ENCODE data around the gene PRR3. TPM values are rescaled to one million over a fixed set of nuclear protein-coding genes. Genes with fewer than 3 reads are reported as not detected.
"Not testable (repeated sequence)": the region's sequence is repeated elsewhere in the genome, so short reads cannot be mapped to it uniquely, and the experiment has no call there.

PRR3 gene
- total RNA-seq, 2 experiments from 2014 or later, result 21.7 to 22.0 TPM

DNA sequence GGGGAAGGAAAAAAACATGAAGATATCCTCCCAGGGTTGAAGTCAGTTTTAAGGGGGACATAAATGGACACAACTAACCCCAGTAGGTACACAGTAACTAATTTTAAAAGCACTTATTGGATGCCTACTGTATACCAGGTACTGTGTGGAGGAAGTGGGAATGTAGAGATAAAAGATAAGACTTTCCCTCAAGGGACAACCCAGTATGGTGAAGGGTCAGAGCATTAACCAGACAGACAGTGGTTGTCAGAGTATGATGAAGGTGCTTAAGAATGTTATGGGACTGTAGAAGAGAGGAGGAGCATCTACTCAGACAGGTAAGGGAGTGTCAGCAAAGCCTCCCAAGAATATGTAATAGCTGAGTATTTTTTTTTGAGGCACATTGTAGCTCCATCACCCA lies 15.1 kb downstream of the PRR3 start:
- DNase-seq, result no peak
- no peaks in the 10 kb centered on the region for H3K27me3 Mint-ChIP-seq (ENCODE audit: low read depth)
- H3K4me3 Mint-ChIP-seq, result peak overlapping the region; percentile 98
- H3K36me3 Mint-ChIP-seq (ENCODE audit: low read depth), result peaks cover 26% of the 10 kb centered on the region
- H3K9me3 Mint-ChIP-seq, result no peaks in the 10 kb centered on the region
- H3K27ac Mint-ChIP-seq, result peak overlapping the region; percentile 95
- H3K4me1 Mint-ChIP-seq (ENCODE audit: low read depth), result peaks cover 74% of the 10 kb centered on the region
- intact Hi-C loops (cut with micrococcal nuclease), result no loop called here
- CTCF ChIA-PET, result interaction anchor here (1.0 kb wide), 1 partner anchor 25 kb away, joined by 4 read pairs; no protein-coding TSS in a partner anchor

DNA sequence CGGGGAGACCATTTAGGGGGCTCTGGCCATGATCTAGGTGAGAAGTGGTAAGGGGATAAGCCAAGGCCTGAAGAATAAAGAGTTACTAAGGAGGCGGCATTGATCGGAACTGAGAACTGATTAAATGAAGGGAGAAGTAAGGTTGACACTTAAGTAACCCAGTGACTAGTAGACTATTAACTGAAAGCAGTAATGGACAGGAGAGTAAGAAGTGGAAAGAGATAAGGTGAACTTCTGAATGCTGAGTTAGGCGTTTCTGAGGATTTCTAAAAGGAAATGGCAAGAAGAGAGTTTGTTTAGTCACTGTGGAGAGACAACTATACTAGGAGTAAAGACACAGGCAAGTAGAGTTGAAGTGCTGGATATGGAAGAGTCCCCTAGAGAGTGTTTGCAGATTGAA lies 16.0 kb downstream of the PRR3 start:
- no peaks in the 10 kb centered on the region for H3K9me3 Mint-ChIP-seq
- CTCF ChIA-PET, result no interaction called here
- H3K4me1 Mint-ChIP-seq (ENCODE audit: low read depth), result peaks cover 75% of the 10 kb centered on the region
- no peaks in the 10 kb centered on the region for H3K27me3 Mint-ChIP-seq (ENCODE audit: low read depth)
- H3K4me3 Mint-ChIP-seq, result peak overlapping the region; percentile 98
- intact Hi-C loops (cut with micrococcal nuclease), result no loop called here
- H3K27ac Mint-ChIP-seq, result peak overlapping the region; percentile 25
- DNase-seq, result no peak
- H3K36me3 Mint-ChIP-seq (ENCODE audit: low read depth), result peaks cover 36% of the 10 kb centered on the region

DNA sequence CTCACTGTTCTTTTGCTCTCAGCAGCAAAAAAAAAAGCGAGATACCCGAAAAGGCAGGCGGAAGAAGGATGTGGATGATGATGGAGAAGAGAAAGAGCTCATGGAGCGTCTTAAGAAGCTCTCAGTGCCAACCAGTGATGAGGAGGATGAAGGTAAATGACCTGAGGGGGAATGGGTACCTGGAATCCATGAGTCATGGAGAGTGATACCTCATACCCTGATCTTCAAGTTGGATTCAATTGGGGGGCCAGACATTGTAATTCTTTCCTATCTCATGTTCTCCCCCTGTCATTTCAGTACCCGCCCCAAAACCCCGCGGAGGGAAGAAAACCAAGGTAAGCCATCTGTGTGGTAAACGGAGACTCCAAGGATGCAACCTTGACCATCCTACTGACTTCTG lies 21.0 kb downstream of the PRR3 start:
- H3K27ac Mint-ChIP-seq, result peak overlapping the region; percentile 35
- no peak overlapping the region for H3K4me3 Mint-ChIP-seq
- no peaks in the 10 kb centered on the region for H3K27me3 Mint-ChIP-seq (ENCODE audit: low read depth)
- CTCF ChIA-PET, result interaction anchor here (0.6 to 1.8 kb wide), 5 partner anchors 10 to 813 kb away, joined by 3 to 9 read pairs (median 5); no protein-coding TSS in a partner anchor
- DNase-seq, result no peak
- peaks cover 62% of the 10 kb centered on the region for H3K36me3 Mint-ChIP-seq (ENCODE audit: low read depth)
- no peaks in the 10 kb centered on the region for H3K9me3 Mint-ChIP-seq
- H3K4me1 Mint-ChIP-seq (ENCODE audit: low read depth), result peaks cover 37% of the 10 kb centered on the region
- intact Hi-C loops (cut with micrococcal nuclease), result no loop called here

DNA sequence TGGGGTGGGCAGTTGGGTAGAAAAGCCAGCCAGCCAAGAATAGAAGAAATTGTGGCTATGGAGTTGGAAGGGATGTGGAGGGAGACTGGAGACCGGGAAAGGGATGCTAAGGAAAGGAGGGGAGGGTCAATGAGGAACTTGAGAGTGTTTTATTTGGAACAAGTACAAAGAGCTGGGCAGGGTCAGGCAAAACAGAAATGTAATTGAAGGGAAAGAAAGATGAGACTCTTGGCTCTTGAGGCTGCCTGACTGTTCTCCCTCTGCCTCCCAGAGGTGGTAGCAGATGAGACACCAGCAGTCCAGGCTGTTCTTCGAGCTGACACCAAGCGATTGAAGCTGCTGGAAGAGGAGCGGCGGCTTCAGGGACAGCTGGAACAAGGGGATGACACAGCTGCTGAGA lies 26.8 kb downstream of the PRR3 start:
- H3K9me3 Mint-ChIP-seq, result no peaks in the 10 kb centered on the region
- intact Hi-C loops (cut with micrococcal nuclease), result no loop called here
- CTCF ChIA-PET, result interaction anchor here (3.3 kb wide), 1 partner anchor 14 kb away, joined by 12 read pairs; no protein-coding TSS in a partner anchor
- H3K4me1 Mint-ChIP-seq (ENCODE audit: low read depth), result no peaks in the 10 kb centered on the region
- no peak overlapping the region for H3K27ac Mint-ChIP-seq
- H3K27me3 Mint-ChIP-seq (ENCODE audit: low read depth), result no peaks in the 10 kb centered on the region
- DNase-seq, result no peak
- peaks cover 63% of the 10 kb centered on the region for H3K36me3 Mint-ChIP-seq (ENCODE audit: low read depth)
- no peak overlapping the region for H3K4me3 Mint-ChIP-seq

DNA sequence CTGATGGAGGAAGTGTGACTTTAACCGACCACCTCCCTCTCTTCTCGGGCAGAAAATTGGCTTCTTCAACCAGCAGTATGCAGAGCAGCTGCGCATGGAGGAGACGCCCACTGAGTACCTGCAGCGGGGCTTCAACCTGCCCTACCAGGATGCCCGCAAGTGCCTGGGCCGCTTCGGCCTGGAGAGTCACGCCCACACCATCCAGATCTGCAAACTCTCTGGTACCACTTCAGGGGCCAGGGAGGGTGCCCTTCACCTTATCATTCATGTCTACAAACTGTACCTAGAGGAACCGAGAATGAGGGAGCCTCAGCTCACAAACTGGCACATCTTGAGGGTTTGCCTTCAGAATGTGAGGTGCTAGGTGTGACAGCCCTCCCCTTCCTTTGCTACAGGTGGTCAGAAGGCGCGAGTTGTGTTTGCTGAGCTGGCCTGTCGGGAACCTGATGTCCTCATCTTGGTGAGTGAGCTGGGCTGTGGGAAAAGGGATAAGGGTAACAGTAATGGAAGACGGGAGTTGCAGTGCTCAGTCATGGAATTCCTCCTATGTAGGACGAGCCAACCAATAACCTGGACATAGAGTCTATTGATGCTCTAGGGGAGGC lies 32.8 kb downstream of the PRR3 start:
- CTCF ChIA-PET, result interaction anchor here (1.2 to 1.6 kb wide), 4 partner anchors 11 to 108 kb away, joined by 3 to 11 read pairs (median 8); no protein-coding TSS in a partner anchor
- H3K27me3 Mint-ChIP-seq (ENCODE audit: low read depth), result no peaks in the 10 kb centered on the region
- intact Hi-C loops (cut with micrococcal nuclease), result no loop called here
- no peak overlapping the region for H3K27ac Mint-ChIP-seq
- no peaks in the 10 kb centered on the region for H3K9me3 Mint-ChIP-seq
- H3K4me1 Mint-ChIP-seq (ENCODE audit: low read depth), result peaks cover 8% of the 10 kb centered on the region
- no peak for DNase-seq
- no peak overlapping the region for H3K4me3 Mint-ChIP-seq
- H3K36me3 Mint-ChIP-seq (ENCODE audit: low read depth), result peaks cover 51% of the 10 kb centered on the region

DNA sequence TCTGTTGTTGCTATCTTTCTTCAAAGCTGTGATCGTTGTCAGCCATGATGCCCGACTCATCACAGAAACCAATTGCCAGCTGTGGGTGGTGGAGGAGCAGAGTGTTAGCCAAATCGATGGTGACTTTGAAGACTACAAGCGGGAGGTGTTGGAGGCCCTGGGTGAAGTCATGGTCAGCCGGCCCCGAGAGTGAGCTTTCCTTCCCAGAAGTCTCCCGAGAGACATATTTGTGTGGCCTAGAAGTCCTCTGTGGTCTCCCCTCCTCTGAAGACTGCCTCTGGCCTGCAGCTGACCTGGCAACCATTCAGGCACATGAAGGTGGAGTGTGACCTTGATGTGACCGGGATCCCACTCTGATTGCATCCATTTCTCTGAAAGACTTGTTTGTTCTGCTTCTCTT lies 33.4 kb downstream of the PRR3 start:
- CTCF ChIA-PET, result interaction anchor here (1.2 to 1.6 kb wide), 3 partner anchors 10 to 46 kb away, joined by 3 to 11 read pairs (median 10); no protein-coding TSS in a partner anchor
- H3K27ac Mint-ChIP-seq, result peak overlapping the region; percentile 75
- no peaks in the 10 kb centered on the region for H3K9me3 Mint-ChIP-seq
- intact Hi-C loops (cut with micrococcal nuclease), result no loop called here
- peaks cover 8% of the 10 kb centered on the region for H3K4me1 Mint-ChIP-seq (ENCODE audit: low read depth)
- no peaks in the 10 kb centered on the region for H3K27me3 Mint-ChIP-seq (ENCODE audit: low read depth)
- peaks cover 48% of the 10 kb centered on the region for H3K36me3 Mint-ChIP-seq (ENCODE audit: low read depth)
- no peak for DNase-seq
- no peak overlapping the region for H3K4me3 Mint-ChIP-seq

DNA sequence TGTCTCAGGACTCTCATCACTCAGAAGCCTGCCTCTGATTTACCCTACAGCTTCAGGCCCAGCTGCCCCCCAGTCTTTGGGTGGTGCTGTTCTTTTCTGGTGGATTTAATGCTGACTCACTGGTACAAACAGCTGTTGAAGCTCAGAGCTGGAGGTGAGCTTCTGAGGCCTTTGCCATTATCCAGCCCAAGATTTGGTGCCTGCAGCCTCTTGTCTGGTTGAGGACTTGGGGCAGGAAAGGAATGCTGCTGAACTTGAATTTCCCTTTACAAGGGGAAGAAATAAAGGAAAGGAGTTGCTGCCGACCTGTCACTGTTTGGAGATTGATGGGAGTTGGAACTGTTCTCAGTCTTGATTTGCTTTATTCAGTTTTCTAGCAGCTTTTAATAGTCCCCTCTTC lies 33.9 kb downstream of the PRR3 start:
- Mint-ChIP-seq H3K4me1 (ENCODE audit: low read depth) (peaks cover 8% of the 10 kb centered on the region), H3K27me3 (ENCODE audit: low read depth) (no peaks in the 10 kb centered on the region), H3K36me3 (ENCODE audit: low read depth) (peaks cover 46% of the 10 kb centered on the region), H3K4me3 (no peak overlapping the region), H3K27ac (peak overlapping the region; percentile 75), H3K9me3 (no peaks in the 10 kb centered on the region)
- DNase-seq, result no peak
- intact Hi-C loops (cut with micrococcal nuclease), result no loop called here
- CTCF ChIA-PET, result interaction anchor here (0.6 to 2.8 kb wide), 4 partner anchors 9 to 109 kb away, joined by 3 to 12 read pairs (median 10); no protein-coding TSS in a partner anchor

DNA sequence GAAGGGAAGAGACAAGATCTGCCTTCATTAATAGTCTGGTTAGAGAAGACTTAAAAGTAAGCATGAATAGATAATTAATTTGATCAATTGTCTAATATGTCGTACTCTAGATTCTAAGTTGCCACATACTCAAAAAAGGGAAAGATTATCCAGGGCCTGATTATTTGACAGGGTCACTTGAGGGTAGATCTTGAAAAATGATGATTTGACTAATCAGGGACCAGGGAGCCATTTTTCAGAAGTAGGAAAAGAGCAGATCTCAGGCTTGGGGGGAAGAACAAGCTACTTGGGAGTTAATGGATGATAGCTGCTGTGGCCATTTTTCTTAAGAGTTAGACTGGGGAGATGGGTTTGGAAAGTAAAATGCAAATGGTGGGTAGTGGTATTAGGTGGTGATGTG lies 35.2 kb downstream of the PRR3 start:
- intact Hi-C loops (cut with micrococcal nuclease), result no loop called here
- CTCF ChIA-PET, result interaction anchor here (0.7 to 2.8 kb wide), 4 partner anchors 18 to 139 kb away, joined by 3 to 12 read pairs (median 3); no protein-coding TSS in a partner anchor
- DNase-seq, result no peak
- H3K9me3 Mint-ChIP-seq, result no peaks in the 10 kb centered on the region
- no peaks in the 10 kb centered on the region for H3K27me3 Mint-ChIP-seq (ENCODE audit: low read depth)
- no peak overlapping the region for H3K4me3 Mint-ChIP-seq
- H3K27ac Mint-ChIP-seq, result peak overlapping the region; percentile 38
- peaks cover 11% of the 10 kb centered on the region for H3K4me1 Mint-ChIP-seq (ENCODE audit: low read depth)
- H3K36me3 Mint-ChIP-seq (ENCODE audit: low read depth), result peaks cover 42% of the 10 kb centered on the region

DNA sequence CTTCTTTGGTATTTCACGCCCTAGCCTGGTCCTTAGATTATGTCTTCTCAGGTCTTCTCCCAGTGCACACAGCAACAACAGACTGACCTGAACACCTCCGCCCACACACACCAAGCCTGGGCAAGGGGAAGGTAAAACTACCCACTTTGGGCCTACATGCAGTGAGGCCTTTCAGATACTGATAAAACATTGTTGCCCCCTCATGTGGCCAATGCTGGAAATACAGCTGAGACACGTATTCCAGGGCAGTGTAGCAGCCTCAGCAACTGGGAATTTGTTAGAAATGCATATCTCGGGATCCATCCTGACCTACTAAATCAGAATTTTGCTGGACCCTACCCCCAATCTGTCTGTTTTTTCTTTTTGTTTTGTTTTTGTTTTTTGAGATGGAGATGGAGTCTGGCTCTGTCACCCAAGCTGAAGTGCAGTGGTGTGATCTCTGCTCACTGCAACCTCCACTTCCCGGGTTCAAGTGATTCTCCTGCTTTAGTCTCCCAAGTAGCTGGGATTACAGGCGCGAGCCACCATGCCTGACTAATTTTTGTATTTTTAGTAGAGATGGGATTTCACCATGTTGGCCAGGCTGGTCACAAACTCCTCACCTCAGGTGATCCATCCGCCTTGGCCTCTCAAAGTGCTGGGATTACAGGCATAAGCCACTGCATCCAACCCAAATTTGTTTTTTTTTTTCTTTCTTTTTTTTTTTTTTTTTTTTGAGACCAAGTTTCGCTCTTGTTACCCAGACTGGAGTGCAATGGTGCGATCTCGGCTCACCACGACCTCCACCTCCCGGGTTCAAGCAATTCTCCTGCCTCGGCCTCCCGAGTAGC lies 40.4 kb downstream of the PRR3 start:
- Mint-ChIP-seq H3K36me3 (ENCODE audit: low read depth) (peaks cover 21% of the 10 kb centered on the region), H3K27ac (peak overlapping the region; percentile 57)
- CTCF ChIA-PET, result interaction anchor here (0.6 to 7.6 kb wide), 28 partner anchors 9 to 490 kb away, joined by 3 to 134 read pairs (median 5); partner anchors contain the start of genes MRPS18B and PPP1R10
- peak; percentile 93 for DNase-seq
- H3K4me1 Mint-ChIP-seq (ENCODE audit: low read depth); H3K9me3 Mint-ChIP-seq; H3K27me3 Mint-ChIP-seq (ENCODE audit: low read depth); H3K4me3 Mint-ChIP-seq: not testable (repeated sequence)
- intact Hi-C loops (cut with micrococcal nuclease), result loop anchor here (1.0 kb wide), 2 partner anchors 56 to 114 kb away; no protein-coding TSS in a partner anchor

DNA sequence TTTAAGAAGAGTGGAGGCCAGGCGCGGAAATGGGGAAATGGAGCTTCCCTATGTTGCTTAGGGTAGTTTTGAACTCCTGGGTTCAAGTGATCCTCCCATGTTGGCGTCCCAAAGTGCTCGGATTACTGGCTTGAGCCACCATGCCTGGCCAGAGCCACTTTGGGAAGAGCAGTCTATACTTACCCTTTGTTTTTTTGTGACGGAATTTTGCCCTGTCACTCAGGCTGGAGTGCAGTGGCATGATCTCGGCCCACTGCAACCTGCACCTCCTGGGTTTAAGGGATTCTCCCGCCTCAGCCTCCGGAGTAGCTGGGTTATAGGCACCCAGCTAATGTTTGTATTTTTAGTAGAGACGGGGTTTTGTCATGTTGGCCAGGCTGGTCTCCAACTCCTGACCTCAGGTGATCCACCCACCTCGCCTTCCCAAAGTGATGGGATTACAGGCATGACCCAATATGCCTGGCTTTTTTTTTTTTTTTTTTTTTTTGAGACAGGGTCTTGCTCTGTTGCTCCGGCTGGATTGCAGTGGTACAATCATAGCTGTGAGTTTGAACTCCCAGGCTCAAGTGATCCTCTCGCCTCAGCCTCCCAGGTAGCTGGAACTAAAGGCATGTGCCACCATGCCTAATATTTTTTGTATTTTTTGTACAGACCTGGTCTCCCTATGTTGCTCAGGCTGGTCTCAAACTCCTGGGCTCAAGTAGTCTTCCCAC lies 42.0 kb downstream of the PRR3 start:
- no peak for DNase-seq
- intact Hi-C loops (cut with micrococcal nuclease), result no loop called here
- CTCF ChIA-PET, result interaction anchor here (0.6 to 7.6 kb wide), 12 partner anchors 11 to 132 kb away, joined by 3 to 134 read pairs (median 8); no protein-coding TSS in a partner anchor
- H3K9me3 Mint-ChIP-seq, result no peaks in the 10 kb centered on the region
- H3K27me3 Mint-ChIP-seq (ENCODE audit: low read depth), result no peaks in the 10 kb centered on the region
- H3K36me3 Mint-ChIP-seq (ENCODE audit: low read depth), result peaks cover 32% of the 10 kb centered on the region
- H3K4me3 Mint-ChIP-seq, result no peak overlapping the region
- H3K27ac Mint-ChIP-seq, result peak overlapping the region; percentile 18
- H3K4me1 Mint-ChIP-seq (ENCODE audit: low read depth), result peaks cover 11% of the 10 kb centered on the region

DNA sequence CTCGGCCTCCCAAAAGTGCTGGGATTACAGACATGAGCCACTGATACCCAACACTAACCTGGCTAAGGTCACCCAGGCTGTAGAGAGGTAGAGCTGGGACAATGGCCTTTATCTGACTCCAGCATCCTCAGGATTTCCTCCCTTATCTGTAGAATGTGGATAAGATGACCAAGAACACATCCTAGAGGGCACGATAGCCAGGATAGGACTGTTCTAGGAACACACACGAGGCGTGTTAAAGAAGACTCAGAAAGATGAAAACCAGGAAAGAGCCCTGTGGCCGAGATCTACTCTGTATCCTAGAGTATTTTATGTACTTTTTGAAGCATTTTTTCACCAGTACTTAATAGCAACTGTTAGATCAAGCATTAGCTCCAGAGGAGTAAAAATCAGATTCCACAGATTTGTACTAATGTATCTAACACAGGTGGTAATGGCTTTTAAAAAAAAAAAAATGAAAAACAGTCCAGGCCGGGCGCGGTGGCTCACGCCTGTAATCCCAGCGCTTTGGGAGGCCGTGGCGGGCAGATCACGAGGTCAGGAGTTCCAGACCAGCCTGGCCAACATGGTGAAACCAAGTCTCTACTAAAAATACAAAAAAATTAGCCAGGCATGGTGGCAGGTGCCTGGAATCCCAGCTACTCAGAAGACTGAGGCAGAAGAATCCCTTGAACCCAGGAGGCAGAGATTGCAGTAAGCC lies 42.7 kb downstream of the PRR3 start:
- Mint-ChIP-seq H3K4me3 (no peak overlapping the region), H3K4me1 (ENCODE audit: low read depth) (peaks cover 10% of the 10 kb centered on the region), H3K27ac (no peak overlapping the region), H3K9me3 (no peaks in the 10 kb centered on the region), H3K27me3 (ENCODE audit: low read depth) (no peaks in the 10 kb centered on the region), H3K36me3 (ENCODE audit: low read depth) (peaks cover 38% of the 10 kb centered on the region)
- DNase-seq, result no peak
- CTCF ChIA-PET, result interaction anchor here (0.6 to 7.6 kb wide), 10 partner anchors 10 to 131 kb away, joined by 3 to 134 read pairs (median 8); no protein-coding TSS in a partner anchor
- intact Hi-C loops (cut with micrococcal nuclease), result no loop called here
